Tibial nerve (tissue), 4 donors: ENCODE measurements around the gene EFNB1. TPM values are rescaled to one million over a fixed set of nuclear protein-coding genes. Genes with fewer than 3 reads are reported as not detected.

ENCODE experiments used
- DNase-seq, 2 donors: peaks; one replicate each; pipeline ENCODE4 v3.0.0-alpha.2; 2019; ENCODE audit warnings: low spot score in 2 of 2
- H3K27ac ChIP-seq, 4 donors: fragments of 200-600 bp; sonication (generic) in 3 of 4; one replicate each; pipeline ENCODE4 v1.5.1; 2017 to 2019; ENCODE audit warnings: mild to moderate bottlenecking in 1 of 4
- H3K27me3 ChIP-seq, 2 donors: fragments of 200-600 bp; sonication (generic) in 1 of 2; one replicate each; pipeline versions ENCODE4 v1.5.1 to v1.6.0; 2017 to 2019
- H3K36me3 ChIP-seq, 3 donors: fragments of 200-600 bp; sonication (generic); one replicate each; pipeline ENCODE4 v1.5.1; 2018 to 2019
- H3K4me1 ChIP-seq, 4 donors: fragments of 200-600 bp; sonication (generic) in 3 of 4; one replicate each; pipeline ENCODE4 v1.5.1; 2017 to 2019
- H3K4me3 ChIP-seq, 4 donors: fragments of 200-600 bp; sonication (generic) in 3 of 4; one replicate each; pipeline ENCODE4 v1.5.1; 2017 to 2019; ENCODE audit warnings: mild to moderate bottlenecking in 1 of 4, moderate library complexity in 1 of 4
- H3K9me3 ChIP-seq, 4 donors: fragments of 200-600 bp; sonication (generic) in 3 of 4; one replicate each; pipeline ENCODE4 v1.5.1; 2017 to 2019
- CTCF ChIP-seq, 5 experiments: fragments of 200-600 bp in 3 of 5; fragments of 450-650 bp in 2 of 5; sonication (generic) in 3 of 5; IDR thresholded peaks; one replicate each; pipeline ENCODE4 v1.5.1; 2016 to 2019; ENCODE audit warnings: antibody characterized with exemption in 5 of 5, mild to moderate bottlenecking in 3 of 5, moderate library complexity in 2 of 5
- EP300 ChIP-seq, 2 donors: sonication (generic); formaldehyde crosslinking; IDR thresholded peaks; one replicate each; pipeline ENCODE4 v1.6.1; 2017; ENCODE audit warnings: antibody characterized with exemption in 2 of 2, mild to moderate bottlenecking in 1 of 2
- POLR2A ChIP-seq, 2 donors: fragments of 450-650 bp; IDR thresholded peaks; one replicate each; pipeline ENCODE4 v1.6.1; 2017; ENCODE audit warnings: antibody characterized with exemption in 2 of 2, mild to moderate bottlenecking in 2 of 2, moderate library complexity in 2 of 2
- WGBS, 2 donors: methylation state at CpG; one replicate each; pipeline ENCODE4 v1.1.5; 2018; 5-methylcytosine and 5-hydroxymethylcytosine counted together
- total RNA-seq, 4 donors: library from RNA; depleted of rRNA; stranded (reverse); fragments of >200 nt; gene quantifications; one replicate each; pipeline ENCODE4 v1.1.0, GENCODE V29; 2016

EFNB1 gene
- total RNA-seq, 4 donors from 2014 or later: 74.4 to 127 (median 106) TPM

- 41 to 44% methylated on average over 4 to 6 of the region's 6 CpGs for WGBS, 2 donors
- H3K27ac ChIP-seq: no peak overlapping the region
- no peak for TF ChIP-seq EP300 (IDR thresholded peaks at IDR 0.05)
- peak in 4 of 5 experiments; percentile 6 to 36 (median 12) for TF ChIP-seq CTCF (IDR thresholded peaks at IDR 0.05)
- no peak for TF ChIP-seq POLR2A (IDR thresholded peaks at IDR 0.05)
These were observed 20.0 kb upstream of the EFNB1 start for GRCh38 chrX:68808686-68809357.

GRCh38 chrX:68820476-68821110, 8.2 kb upstream of the EFNB1 start:
- H3K4me3 ChIP-seq: no peak overlapping the region
- WGBS, 2 donors: 55 to 59% methylated on average over 3 to 6 of the region's 6 CpGs
- H3K36me3 ChIP-seq: no peaks in the 10 kb centered on the region
- no peaks in the 10 kb centered on the region for H3K9me3 ChIP-seq
- H3K27me3 ChIP-seq: peaks cover 0 to 12% of the 10 kb centered on the region in 2 donors
- no peak for DNase-seq
- no peak overlapping the region for H3K27ac ChIP-seq
- no peak for TF ChIP-seq CTCF (IDR thresholded peaks at IDR 0.05)
- peaks cover 0 to 4% (median 0%) of the 10 kb centered on the region in 4 donors for H3K4me1 ChIP-seq

More at GRCh38 chrX:68808686-68809357, 20.0 kb upstream of the EFNB1 start:
- Histone ChIP-seq H3K4me1 (no peaks in the 10 kb centered on the region), H3K9me3 (no peaks in the 10 kb centered on the region), H3K36me3 (no peaks in the 10 kb centered on the region), H3K4me3 (no peak overlapping the region), H3K27me3 (peaks cover 0 to 15% of the 10 kb centered on the region in 2 donors)
- DNase-seq: no peak

GRCh38 chrX:68821616-68822015, 7.2 kb upstream of the EFNB1 start:
- peaks cover 0 to 12% of the 10 kb centered on the region in 2 donors for H3K27me3 ChIP-seq
- 65 to 75% methylated on average over 3 of the region's 3 CpGs for WGBS, 2 donors

GRCh38 chrX:68822641-68823410, 6.0 kb upstream of the EFNB1 start:
- Histone ChIP-seq H3K27ac (no peak overlapping the region), H3K4me1 (peaks cover 0 to 4% (median 0%) of the 10 kb centered on the region in 4 donors), H3K27me3 (peaks cover 0 to 19% of the 10 kb centered on the region in 2 donors), H3K9me3 (no peaks in the 10 kb centered on the region), H3K4me3 (no peak overlapping the region), H3K36me3 (no peaks in the 10 kb centered on the region)
- WGBS, 2 donors: 31 to 39% methylated on average over 10 to 14 of the region's 14 CpGs
- TF ChIP-seq EP300 (IDR thresholded peaks at IDR 0.05): no peak
- peak in 4 of 5 experiments; percentile 41 to 72 (median 56) for TF ChIP-seq CTCF (IDR thresholded peaks at IDR 0.05)
- no peak for DNase-seq

More at GRCh38 chrX:68821616-68822015, 7.2 kb upstream of the EFNB1 start:
- TF ChIP-seq CTCF (IDR thresholded peaks at IDR 0.05) (no peak), POLR2A (IDR thresholded peaks at IDR 0.05) (no peak), EP300 (IDR thresholded peaks at IDR 0.05) (no peak)
- Histone ChIP-seq H3K4me1 (peaks cover 0 to 4% (median 0%) of the 10 kb centered on the region in 4 donors), H3K27ac (no peak overlapping the region), H3K36me3 (no peaks in the 10 kb centered on the region), H3K9me3 (no peaks in the 10 kb centered on the region), H3K4me3 (no peak overlapping the region)
- DNase-seq: no peak
